HG02678 (cell line): Measurements from ENCODE around the gene TUBA1B.
"Not testable (repeated sequence)": the region's sequence is repeated elsewhere in the genome, so short reads cannot be mapped to it uniquely, and the experiment has no call there.

Experiments
- ATAC-seq: cut with Tn5 transposase; IDR thresholded peaks from one replicate; pipeline ENCODE4 v1.9.1; 2021; ENCODE audit warnings: mild to moderate bottlenecking, moderate library complexity; ENCODE audit not compliant: unreplicated experiment

The TUBA1B gene

GRCh38 chr12:49131051-49131893, at the start of gene TUBA1B:
TUBA1B (minus strand) TSS chr12:49131395; CDS start chr12:49131300, 95 bp downstream.
- ATAC-seq: peak; percentile 68

- no peak for ATAC-seq
Measured at GRCh38 chr12:49174218-49174617, 43.0 kb upstream of the TUBA1B start.

GRCh38 chr12:49170924-49171323, 39.7 kb upstream of the TUBA1B start:
- no peak for ATAC-seq

- no peak for ATAC-seq
Measured at GRCh38 chr12:49165114-49165513, 33.9 kb upstream of the TUBA1B start.

GRCh38 chr12:49161901-49162300, 30.7 kb upstream of the TUBA1B start:
- not testable (repeated sequence) for ATAC-seq

GRCh38 chr12:49161092-49161795, 30.0 kb upstream of the TUBA1B start:
- ATAC-seq: no peak

- no peak for ATAC-seq
Measured at GRCh38 chr12:49160399-49160798, 29.2 kb upstream of the TUBA1B start.

- ATAC-seq: no peak
Measured at GRCh38 chr12:49154221-49154620, 23.0 kb upstream of the TUBA1B start.

GRCh38 chr12:49147384-49147783, 16.2 kb upstream of the TUBA1B start:
- ATAC-seq: no peak

GRCh38 chr12:49146406-49146805, 15.2 kb upstream of the TUBA1B start:
- no peak for ATAC-seq

GRCh38 chr12:49144384-49144783, 13.2 kb upstream of the TUBA1B start:
- no peak for ATAC-seq

- ATAC-seq: no peak
Measured at GRCh38 chr12:49138999-49139398, 7.8 kb upstream of the TUBA1B start.

GRCh38 chr12:49138587-49138986, 7.4 kb upstream of the TUBA1B start:
- ATAC-seq: no peak

GRCh38 chr12:49137476-49137875, 6.3 kb upstream of the TUBA1B start:
- no peak for ATAC-seq

GRCh38 chr12:49136997-49137396, 5.8 kb upstream of the TUBA1B start:
- ATAC-seq: not testable (repeated sequence)

GRCh38 chr12:49133590-49133989, 2.4 kb upstream of the TUBA1B start:
- ATAC-seq: no peak

- ATAC-seq: no peak
Measured at GRCh38 chr12:49133014-49133413, 1.8 kb upstream of the TUBA1B start.

GRCh38 chr12:49131894-49132461, 783 bp upstream of the TUBA1B start:
- ATAC-seq: no peak

GRCh38 chr12:49130151-49131050, 794 bp downstream of the TUBA1B start:
- ATAC-seq: peak; percentile 46

- no peak for ATAC-seq
Measured at GRCh38 chr12:49129332-49130150, 1.7 kb downstream of the TUBA1B start.
